Caco-2 (cell line): ENCODE measurements around the gene DCUN1D2. TPM values are rescaled to one million over a fixed set of nuclear protein-coding genes. Genes with fewer than 3 reads are reported as not detected.

ENCODE experiments used
- BruUV-seq: library from RNA; stranded (reverse); fragments of 400-500 nt; replicated peaks from 2 replicates; lab custom pipeline; 2021; lab: Mats Ljungman, UMichigan
- CTCF ChIA-PET: fragments of 300-600 bp; sonication (Branson Sonifier 250); formaldehyde crosslinking; loops from one replicate; lab custom pipeline; 2022; ENCODE audit warnings: antibody characterized with exemption; lab: Charles Lee
- POLR2A ChIA-PET: fragments of 300-600 bp; sonication (Branson Sonifier 250); formaldehyde crosslinking; loops from one replicate; lab custom pipeline; 2022; ENCODE audit warnings: antibody characterized with exemption; lab: Charles Lee
- DNase-seq, 2 experiments: peaks; one replicate each; pipeline versions ENCODE4 v3.0.0 to v3.0.0-alpha.2; 2020 to 2022
- H3K27me3 ChIP-seq: replicated peaks from 2 replicates; pipeline ENCODE4 v1.6.0; 2011; ENCODE audit warnings: low read length; ENCODE audit not compliant: control insufficient read depth, insufficient read depth
- H3K36me3 ChIP-seq: 2 replicates; pipeline ENCODE4 v1.5.1; 2011; ENCODE audit warnings: low read length; ENCODE audit not compliant: control insufficient read depth, insufficient read depth
- H3K4me1 ChIP-seq: fragments of 250-450 bp; sonication (Bioruptor Pico); 2 replicates; pipeline ENCODE4 v1.5.1; 2020; ENCODE audit warnings: mild to moderate bottlenecking
- H3K4me3 ChIP-seq: 2 replicates; pipeline ENCODE4 v1.5.1; 2011; ENCODE audit warnings: low read depth, mild to moderate bottlenecking, control low read depth, low read length
- H3K9me3 ChIP-seq: fragments of 250-450 bp; sonication (Bioruptor Pico); 2 replicates; pipeline ENCODE4 v1.5.1; 2020; ENCODE audit warnings: mild to moderate bottlenecking, moderate library complexity
- H3K27ac Mint-ChIP-seq: one replicate; pipeline ENCODE4 v1.8.0; 2022; ENCODE audit warnings: mixed read lengths; ENCODE audit not compliant: unreplicated experiment
- H3K27me3 Mint-ChIP-seq: one replicate; pipeline ENCODE4 v1.8.0; 2022; ENCODE audit warnings: mixed read lengths; ENCODE audit not compliant: insufficient read depth, unreplicated experiment
- H3K36me3 Mint-ChIP-seq: one replicate; pipeline ENCODE4 v1.8.0; 2022; ENCODE audit warnings: mild to moderate bottlenecking, mixed read lengths; ENCODE audit not compliant: insufficient read depth, unreplicated experiment
- H3K4me1 Mint-ChIP-seq: one replicate; pipeline ENCODE4 v1.8.0; 2022; ENCODE audit warnings: low read depth, mixed read lengths; ENCODE audit not compliant: unreplicated experiment
- H3K4me3 Mint-ChIP-seq: one replicate; pipeline ENCODE4 v1.8.0; 2022; ENCODE audit warnings: mild to moderate bottlenecking, moderate library complexity, mixed read lengths; ENCODE audit not compliant: unreplicated experiment
- H3K9me3 Mint-ChIP-seq: one replicate; pipeline ENCODE4 v1.8.0; 2022; ENCODE audit warnings: mixed read lengths; ENCODE audit not compliant: unreplicated experiment
- CTCF ChIP-seq, 2 experiments: fragments of 200-600 bp in 1 of 2; IDR thresholded peaks; 1 replicate in 1 of 2; 2 replicates in 1 of 2; pipeline versions ENCODE4 v1.5.1 to v1.8.0; 2011 to 2022; ENCODE audit warnings: antibody characterized with exemption in 1 of 2, control low read depth in 1 of 2, inconsistent platforms in 1 of 2, low read depth in 1 of 2, low read length in 1 of 2, mild to moderate bottlenecking in 1 of 2, moderate library complexity in 1 of 2; ENCODE audit not compliant: insufficient read depth in 1 of 2, severe bottlenecking in 1 of 2, unreplicated experiment in 1 of 2
- intact Hi-C: fragments of 100-400 bp; cut with micrococcal nuclease; formaldehyde crosslinking; loops from one replicate; pipeline ENCODE4 v1.10.0; 2022; ENCODE audit not compliant: unreplicated experiment
- total RNA-seq: library from RNA; stranded (reverse); gene quantifications from 2 replicates; pipeline ENCODE4 v1.2.3, GENCODE V29; 2022

The DCUN1D2 gene
- total RNA-seq, 1 experiment from 2014 or later, result 59.4 TPM

GRCh38 chr13:113513761-113514160 lies 23.2 kb upstream of the DCUN1D2 start:
- no peak overlapping the region for H3K4me3 ChIP-seq
- no peaks in the 10 kb centered on the region for H3K9me3 ChIP-seq
- POLR2A ChIA-PET, result no interaction called here
- H3K4me1 ChIP-seq, result no peaks in the 10 kb centered on the region
- H3K36me3 ChIP-seq, result 0 out of 2 replicates have a peak, but pooled peaks cover 3% of the 10 kb centered on the region
- H3K27me3 ChIP-seq, result no peaks in the 10 kb centered on the region
- peaks cover 70% of the 10 kb centered on the region for H3K36me3 Mint-ChIP-seq
- CTCF ChIA-PET, result no interaction called here
- no peaks in the 10 kb centered on the region for H3K4me1 Mint-ChIP-seq
- no peaks in the 10 kb centered on the region for H3K9me3 Mint-ChIP-seq
- H3K27me3 Mint-ChIP-seq, result no peaks in the 10 kb centered on the region
- no peak overlapping the region for H3K4me3 Mint-ChIP-seq
- TF ChIP-seq CTCF (IDR thresholded peaks at IDR 0.05; ENCODE audit: insufficient read depth in 1 of 2, low read depth in 1 of 2, low read length in 1 of 2, severe bottlenecking in 1 of 2, unreplicated experiment in 1 of 2), result no peak
- no peak overlapping the region for H3K27ac Mint-ChIP-seq
- no TSS peak for BruUV-seq
- intact Hi-C loops, result no loop called here
- no peak for DNase-seq

GRCh38 chr13:113511361-113511760 lies 20.9 kb upstream of the DCUN1D2 start:
- POLR2A ChIA-PET, result no interaction called here
- H3K9me3 ChIP-seq, result no peaks in the 10 kb centered on the region
- H3K4me3 ChIP-seq, result no peak overlapping the region
- TF ChIP-seq CTCF (IDR thresholded peaks at IDR 0.05; ENCODE audit: insufficient read depth in 1 of 2, low read depth in 1 of 2, low read length in 1 of 2, severe bottlenecking in 1 of 2, unreplicated experiment in 1 of 2), result no peak
- Mint-ChIP-seq H3K27ac (no peak overlapping the region), H3K4me3 (no peak overlapping the region), H3K36me3 (peaks cover 63% of the 10 kb centered on the region), H3K4me1 (no peaks in the 10 kb centered on the region), H3K9me3 (no peaks in the 10 kb centered on the region), H3K27me3 (no peaks in the 10 kb centered on the region)
- H3K4me1 ChIP-seq, result no peaks in the 10 kb centered on the region
- 0 out of 2 replicates have a peak, but pooled peaks cover 3% of the 10 kb centered on the region for H3K36me3 ChIP-seq
- intact Hi-C loops, result no loop called here
- DNase-seq, result no peak
- no peaks in the 10 kb centered on the region for H3K27me3 ChIP-seq
- BruUV-seq, result no TSS peak
- CTCF ChIA-PET, result no interaction called here

- BruUV-seq, result no TSS peak
- H3K4me1 ChIP-seq, result no peaks in the 10 kb centered on the region
- Mint-ChIP-seq H3K27ac (no peak overlapping the region), H3K9me3 (no peaks in the 10 kb centered on the region), H3K4me3 (no peak overlapping the region), H3K27me3 (no peaks in the 10 kb centered on the region), H3K4me1 (peaks cover 2% of the 10 kb centered on the region), H3K36me3 (peaks cover 63% of the 10 kb centered on the region)
- ChIA-PET POLR2A (no interaction called here), CTCF (no interaction called here)
- 0 out of 2 replicates have a peak, but pooled peaks cover 3% of the 10 kb centered on the region for H3K36me3 ChIP-seq
- no peak for DNase-seq
- TF ChIP-seq CTCF (IDR thresholded peaks at IDR 0.05; ENCODE audit: insufficient read depth in 1 of 2, low read depth in 1 of 2, low read length in 1 of 2, severe bottlenecking in 1 of 2, unreplicated experiment in 1 of 2), result no peak
- H3K9me3 ChIP-seq, result no peaks in the 10 kb centered on the region
- no peaks in the 10 kb centered on the region for H3K27me3 ChIP-seq
- no peak overlapping the region for H3K4me3 ChIP-seq
- intact Hi-C loops, result no loop called here
Measured at GRCh38 chr13:113510871-113511270, 20.4 kb upstream of the DCUN1D2 start.
